HepG2 (cell line): ENCODE results near the gene SLC26A5. TPM values are rescaled to one million over a fixed set of nuclear protein-coding genes. Genes with fewer than 3 reads are reported as not detected.

Experiments used
- ATF2 ChIP-seq: sonication (generic); formaldehyde crosslinking; IDR thresholded peaks from 2 replicates; pipeline ENCODE4 v1.4.0; 2020; ENCODE audit warnings: missing genetic modification reagents
- FIP1L1 ChIP-seq: fragments of 200-400 bp; formaldehyde crosslinking; IDR thresholded peaks from 2 replicates; pipeline ENCODE4 v1.6.1; 2018; ENCODE audit warnings: low read depth, mild to moderate bottlenecking, low read length, moderate library complexity, borderline replicate concordance; ENCODE audit not compliant: insufficient read depth
- FLYWCH1 ChIP-seq: sonication (generic); formaldehyde crosslinking; IDR thresholded peaks from 2 replicates; pipeline ENCODE4 v1.8.1; 2023; ENCODE audit warnings: mild to moderate bottlenecking, missing genetic modification reagents
- HIVEP1 ChIP-seq: sonication (generic); formaldehyde crosslinking; IDR thresholded peaks from 2 replicates; pipeline ENCODE4 v1.4.0; 2020; ENCODE audit warnings: mild to moderate bottlenecking, missing genetic modification reagents
- IKZF4 ChIP-seq: sonication (generic); formaldehyde crosslinking; IDR thresholded peaks from 2 replicates; pipeline ENCODE4 v1.5.1; 2020; ENCODE audit warnings: borderline replicate concordance, mild to moderate bottlenecking, low read depth, missing genetic modification reagents; ENCODE audit errors: not compliant biosample characterization
- KLF12 ChIP-seq: sonication (generic); formaldehyde crosslinking; IDR thresholded peaks from 2 replicates; pipeline ENCODE4 v1.4.0; 2020; ENCODE audit warnings: missing genetic modification reagents, borderline replicate concordance
- NAIF1 ChIP-seq: sonication (generic); formaldehyde crosslinking; IDR thresholded peaks from 2 replicates; pipeline ENCODE4 v1.5.0; 2020; ENCODE audit warnings: mild to moderate bottlenecking, missing genetic modification reagents, borderline replicate concordance
- NCOR1 ChIP-seq: fragments of 200-600 bp; sonication (generic); IDR thresholded peaks from 2 replicates; pipeline ENCODE4 v1.7.0; 2017; ENCODE audit warnings: antibody characterized with exemption, low read length, borderline replicate concordance
- PBX3 ChIP-seq: sonication (generic); formaldehyde crosslinking; IDR thresholded peaks from 2 replicates; pipeline ENCODE4 v1.8.1; 2023; ENCODE audit warnings: missing genetic modification reagents, inconsistent platforms, borderline replicate concordance
- POLR2A ChIP-seq, 2 experiments: IDR thresholded peaks; 2 replicates each; pipeline ENCODE4 v1.6.1; 2011; ENCODE audit warnings: low read depth in 2 of 2, low read length in 2 of 2, mild to moderate bottlenecking in 1 of 2, moderate library complexity in 1 of 2; ENCODE audit not compliant: insufficient read depth in 1 of 2
- PRMT3 ChIP-seq: sonication (generic); formaldehyde crosslinking; IDR thresholded peaks from 2 replicates; pipeline ENCODE4 v1.8.1; 2022; ENCODE audit warnings: low read depth, mild to moderate bottlenecking, moderate library complexity, missing genetic modification reagents, borderline replicate concordance
- SOX6 ChIP-seq, 2 experiments: fragments of 450-650 bp in 1 of 2; sonication (generic) in 1 of 2; formaldehyde crosslinking in 1 of 2; IDR thresholded peaks; 2 replicates each; pipeline versions ENCODE4 v1.4.0 to v1.6.1; 2017 to 2020; ENCODE audit warnings: antibody characterized with exemption in 1 of 2, mild to moderate bottlenecking in 1 of 2, missing genetic modification reagents in 1 of 2
- SSRP1 ChIP-seq: IDR thresholded peaks from 2 replicates; pipeline ENCODE4 v1.6.1; 2016; ENCODE audit warnings: control low read depth
- TAF1 ChIP-seq: sonication (generic); formaldehyde crosslinking; IDR thresholded peaks from 2 replicates; pipeline ENCODE4 v1.4.0; 2020; ENCODE audit warnings: missing genetic modification reagents
- TCF7L2 ChIP-seq: IDR thresholded peaks from 2 replicates; pipeline ENCODE4 v1.6.1; 2011; ENCODE audit warnings: mild to moderate bottlenecking, low read depth, low read length, moderate library complexity
- TSC22D2 ChIP-seq: sonication (generic); formaldehyde crosslinking; IDR thresholded peaks from 2 replicates; pipeline ENCODE4 v1.5.1; 2020; ENCODE audit warnings: missing genetic modification reagents, mild to moderate bottlenecking, borderline replicate concordance
- ZBTB20 ChIP-seq: sonication (generic); formaldehyde crosslinking; IDR thresholded peaks from 2 replicates; pipeline ENCODE4 v1.8.1; 2023; ENCODE audit warnings: missing genetic modification reagents, low read depth, mild to moderate bottlenecking, borderline replicate concordance
- ZNF460 ChIP-seq: sonication (generic); formaldehyde crosslinking; IDR thresholded peaks from 2 replicates; pipeline ENCODE4 v1.5.1; 2020; ENCODE audit warnings: missing genetic modification reagents, mild to moderate bottlenecking, borderline replicate concordance
- ZNF674 ChIP-seq: sonication (generic); formaldehyde crosslinking; IDR thresholded peaks from 2 replicates; pipeline ENCODE4 v1.5.0; 2020; ENCODE audit warnings: low read depth, mild to moderate bottlenecking, missing genetic modification reagents
- ZNF713 ChIP-seq: sonication (generic); formaldehyde crosslinking; IDR thresholded peaks from 2 replicates; pipeline ENCODE4 v1.4.0; 2020; ENCODE audit warnings: mild to moderate bottlenecking, missing genetic modification reagents
- ZNF775 ChIP-seq: sonication (generic); formaldehyde crosslinking; IDR thresholded peaks from 2 replicates; pipeline ENCODE4 v1.4.0; 2020; ENCODE audit warnings: missing genetic modification reagents, mild to moderate bottlenecking, moderate library complexity, borderline replicate concordance
- polyA plus RNA-seq, 8 experiments: library from polyadenylated mRNA; depleted of rRNA in 3 of 8; stranded (reverse) in 7 of 8; unstranded in 1 of 8; fragments of >200 nt; fragmentation: Illumina TruSeq in 4 of 8; extraction: Trizol in 4 of 8; gene quantifications; 2 replicates each; pipeline versions ENCODE4 v1.2.1 to v1.2.3, GENCODE V29; 2011 to 2016; ENCODE audit warnings: low read depth in 4 of 8, missing spikeins in 1 of 8, mixed read lengths in 1 of 8; ENCODE audit not compliant: insufficient read depth in 1 of 8
- total RNA-seq, 5 experiments: library from RNA; depleted of rRNA; stranded (reverse); fragments of >200 nt; fragmentation: Illumina TruSeq; extraction: Trizol; gene quantifications; 2 replicates each; pipeline ENCODE4 v1.2.3, GENCODE V29; 2016; ENCODE audit warnings: low read depth in 1 of 5
- TF ChIP-seq, protein P1 (sequence below): sonication (generic); formaldehyde crosslinking; IDR thresholded peaks from 2 replicates; pipeline ENCODE4 v1.4.0; 2020; ENCODE audit warnings: missing genetic modification reagents
- TF ChIP-seq, protein P2 (sequence below): sonication (generic); formaldehyde crosslinking; IDR thresholded peaks from 2 replicates; pipeline ENCODE4 v1.5.0; 2020; ENCODE audit warnings: missing genetic modification reagents

SLC26A5 gene
- total and polyA plus RNA-seq, 2 of the 13 experiments (the other 11 are each of a cell fraction or from before 2014, with no cell fraction given): 0.08 to 0.11 TPM

DNA sequence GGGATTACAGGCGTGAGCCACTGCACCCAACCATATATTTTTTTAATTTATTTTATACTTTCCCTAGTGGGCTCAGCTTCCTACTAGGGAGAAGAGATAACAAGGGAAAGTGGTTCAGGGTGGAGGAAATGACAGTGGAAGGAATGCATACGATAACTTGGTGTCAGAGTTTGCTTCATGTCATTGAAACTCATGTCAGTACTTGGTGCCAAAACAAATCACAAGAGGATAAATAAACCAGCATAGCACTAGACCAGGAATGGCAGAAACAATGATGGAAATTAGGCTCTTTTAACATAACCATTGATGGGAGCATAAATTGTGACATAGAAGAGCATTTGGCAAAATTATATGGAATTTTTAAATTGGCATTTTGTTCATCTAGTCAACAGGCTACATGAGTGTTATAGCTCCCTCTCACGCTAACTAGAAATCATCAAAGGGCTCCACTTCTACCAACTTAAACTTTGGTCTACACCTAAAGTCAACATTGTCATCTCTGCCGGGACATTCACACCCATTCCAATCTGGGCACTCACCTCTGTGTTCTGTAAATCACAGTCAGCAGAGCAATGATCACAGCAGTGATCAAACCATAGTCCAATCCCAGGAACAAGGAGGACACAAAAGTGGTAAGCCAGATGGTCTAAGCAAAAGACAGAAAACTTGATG, 57.4 kb downstream of the SLC26A5 start (continued):
- TF ChIP-seq HIVEP1 (CRISPR knock-in tag) (no peak), TAF1 (no peak), SOX6 (IDR thresholded peaks at IDR 0.05) (no peak), SOX6 (CRISPR knock-in tag; IDR thresholded peaks at IDR 0.05) (peak; percentile 70), ZNF775 (CRISPR knock-in tag) (no peak), SSRP1 (CRISPR knock-in tag) (no peak), NCOR1 (peak; percentile 59; the same call in 1 of the 2 replicates), ZNF460 (CRISPR knock-in tag) (no peak), FLYWCH1 (CRISPR knock-in tag) (no peak), ZNF674 (no peak), ATF2 (CRISPR knock-in tag) (no peak; the same call in 1 of the 2 replicates), TCF7L2 (0 out of 2 replicates have a peak, but pooled peaks have one; percentile 36), POLR2A (IDR thresholded peaks at IDR 0.05; ENCODE audit: insufficient read depth in 1 of 2, low read depth in 2 of 2, low read length in 2 of 2) (no peak), ZBTB20 (peak; percentile 75; the same call in 1 of the 2 replicates), TSC22D2 (CRISPR knock-in tag) (no peak), ZNF713 (CRISPR knock-in tag) (no peak), IKZF4 (no peak), FIP1L1 (no peak), PBX3 (CRISPR knock-in tag) (no peak), NAIF1 (CRISPR knock-in tag) (no peak), PRMT3 (CRISPR knock-in tag) (no peak), KLF12 (no peak)
- TF ChIP-seq, protein P1, sequence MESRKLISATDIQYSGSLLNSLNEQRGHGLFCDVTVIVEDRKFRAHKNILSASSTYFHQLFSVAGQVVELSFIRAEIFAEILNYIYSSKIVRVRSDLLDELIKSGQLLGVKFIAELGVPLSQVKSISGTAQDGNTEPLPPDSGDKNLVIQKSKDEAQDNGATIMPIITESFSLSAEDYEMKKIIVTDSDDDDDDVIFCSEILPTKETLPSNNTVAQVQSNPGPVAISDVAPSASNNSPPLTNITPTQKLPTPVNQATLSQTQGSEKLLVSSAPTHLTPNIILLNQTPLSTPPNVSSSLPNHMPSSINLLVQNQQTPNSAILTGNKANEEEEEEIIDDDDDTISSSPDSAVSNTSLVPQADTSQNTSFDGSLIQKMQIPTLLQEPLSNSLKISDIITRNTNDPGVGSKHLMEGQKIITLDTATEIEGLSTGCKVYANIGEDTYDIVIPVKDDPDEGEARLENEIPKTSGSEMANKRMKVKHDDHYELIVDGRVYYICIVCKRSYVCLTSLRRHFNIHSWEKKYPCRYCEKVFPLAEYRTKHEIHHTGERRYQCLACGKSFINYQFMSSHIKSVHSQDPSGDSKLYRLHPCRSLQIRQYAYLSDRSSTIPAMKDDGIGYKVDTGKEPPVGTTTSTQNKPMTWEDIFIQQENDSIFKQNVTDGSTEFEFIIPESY (CRISPR knock-in tag): no peak
- TF ChIP-seq, protein P2, sequence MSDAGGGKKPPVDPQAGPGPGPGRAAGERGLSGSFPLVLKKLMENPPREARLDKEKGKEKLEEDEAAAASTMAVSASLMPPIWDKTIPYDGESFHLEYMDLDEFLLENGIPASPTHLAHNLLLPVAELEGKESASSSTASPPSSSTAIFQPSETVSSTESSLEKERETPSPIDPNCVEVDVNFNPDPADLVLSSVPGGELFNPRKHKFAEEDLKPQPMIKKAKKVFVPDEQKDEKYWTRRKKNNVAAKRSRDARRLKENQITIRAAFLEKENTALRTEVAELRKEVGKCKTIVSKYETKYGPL (CRISPR knock-in tag): no peak
